Mucosa of gallbladder (tissue), 1 donor: ENCODE results near the gene XK. TPM values are rescaled to one million over a fixed set of nuclear protein-coding genes. Genes with fewer than 3 reads are reported as not detected.
"Not testable (repeated sequence)": the region's sequence is repeated elsewhere in the genome, so short reads cannot be mapped to it uniquely, and the experiment has no call there.

Source experiments
- DNase-seq: peaks from one replicate; pipeline ENCODE4 v3.0.0-alpha.2; 2020; ENCODE audit warnings: low spot score
- total RNA-seq: library from RNA; stranded (reverse); gene quantifications from one replicate; pipeline ENCODE4 v1.2.1, GENCODE V29; 2021
- donor health status: DM: no; HTN: no; CAD: no.

XK gene
- total RNA-seq, 1 donor from 2014 or later: 2.8 TPM

DNA sequence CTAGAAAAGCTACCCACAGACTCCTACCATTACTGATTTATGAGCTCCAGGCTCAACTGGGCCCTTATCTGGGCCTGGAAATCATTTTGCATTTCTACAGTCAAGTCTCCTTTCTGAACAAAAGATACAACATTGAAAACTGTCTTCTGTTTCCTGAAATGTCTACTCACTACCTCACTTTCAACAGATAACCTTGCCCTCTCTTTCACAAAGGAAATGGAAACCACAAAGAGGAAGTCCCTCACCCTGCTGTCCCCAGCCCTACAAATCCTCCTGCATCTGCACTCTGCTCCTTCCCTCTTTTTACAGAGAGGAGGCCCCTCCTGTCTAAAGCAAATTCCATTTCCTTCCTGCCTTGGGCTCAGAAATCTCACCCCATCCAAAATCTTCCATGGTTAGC lies 69.4 kb downstream of the XK start:
- DNase-seq: no peak

DNA sequence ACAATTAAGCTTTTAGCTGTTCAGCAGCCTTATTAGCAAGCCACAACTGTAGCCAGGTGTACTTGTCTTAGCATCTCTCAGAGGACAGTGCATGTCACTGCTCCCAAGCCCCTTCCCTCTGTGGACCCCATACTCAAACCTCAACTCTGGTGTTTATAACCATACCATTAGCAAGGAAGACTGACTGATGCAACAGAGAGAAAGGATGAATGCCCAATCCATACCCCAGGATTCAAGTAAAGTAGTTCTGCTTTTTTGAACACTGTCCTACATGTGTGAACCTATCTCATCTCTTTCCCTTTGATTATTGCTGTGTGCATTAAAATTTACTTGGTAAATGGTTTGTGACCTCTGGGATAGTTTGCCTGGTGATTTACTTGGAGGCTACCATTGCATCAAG lies 71.5 kb downstream of the XK start:
- no peak for DNase-seq

DNA sequence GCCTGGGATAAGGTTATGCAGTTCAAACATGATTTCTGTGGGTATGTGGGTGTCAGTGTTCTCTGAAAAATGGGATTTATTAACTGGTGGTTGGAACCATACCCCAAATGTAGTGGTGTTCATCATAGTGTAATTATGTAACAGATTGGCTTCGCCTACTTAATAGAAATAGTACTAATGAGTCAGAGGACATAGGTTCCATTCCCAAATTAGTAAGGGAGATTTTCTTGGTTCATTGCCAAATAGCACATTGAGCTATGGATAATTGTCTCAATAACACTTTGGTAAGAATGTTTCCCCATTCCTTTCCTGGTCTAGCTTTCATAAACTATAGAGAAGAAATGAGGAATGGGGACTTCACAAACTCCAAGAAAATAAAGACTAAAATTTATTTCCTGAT lies 73.8 kb downstream of the XK start:
- no peak for DNase-seq

DNA sequence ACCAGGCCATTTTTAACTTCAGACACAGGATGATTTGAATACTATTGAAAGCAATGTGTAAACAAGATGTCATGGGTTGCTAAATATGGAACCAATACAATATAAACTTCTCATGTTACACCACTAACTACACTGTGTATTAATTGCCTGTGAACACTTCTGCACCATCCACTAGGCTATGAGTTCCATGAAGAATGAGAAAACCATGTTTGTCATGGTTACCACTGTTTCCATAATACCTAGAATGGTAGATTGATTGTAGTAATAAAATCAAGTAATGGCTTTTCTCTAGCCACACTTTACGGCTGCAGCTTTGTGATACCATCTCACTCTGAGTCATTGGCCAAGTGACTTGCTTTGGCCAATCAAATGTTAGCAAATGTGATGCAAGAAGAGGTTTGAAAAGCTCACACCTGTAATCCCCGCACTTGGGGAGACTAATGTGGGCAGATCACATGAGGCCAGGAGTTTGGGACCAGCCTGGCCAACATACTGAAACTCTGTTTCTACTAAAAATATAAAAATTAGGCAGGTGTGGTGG lies 74.4 kb downstream of the XK start:
- no peak for DNase-seq

DNA sequence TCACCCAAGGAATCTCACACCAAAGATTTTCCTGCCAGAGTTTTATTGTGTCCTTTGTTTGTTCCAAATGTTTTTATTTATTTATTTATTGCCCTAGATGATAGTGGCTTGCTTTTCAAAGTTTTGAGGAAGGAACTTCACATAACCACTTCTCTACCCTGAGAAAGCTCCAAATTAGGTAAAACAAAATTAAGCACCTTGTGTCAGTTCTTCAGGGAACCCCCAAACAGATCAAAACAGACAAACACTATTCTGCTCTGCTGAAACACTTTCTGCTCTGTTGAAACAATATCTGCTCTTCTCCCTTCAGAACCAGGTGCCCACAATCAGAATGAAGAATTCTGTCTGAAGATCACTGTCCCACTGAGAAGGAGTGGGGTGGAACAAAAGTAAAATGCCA lies 77.8 kb downstream of the XK start:
- DNase-seq: no peak

DNA sequence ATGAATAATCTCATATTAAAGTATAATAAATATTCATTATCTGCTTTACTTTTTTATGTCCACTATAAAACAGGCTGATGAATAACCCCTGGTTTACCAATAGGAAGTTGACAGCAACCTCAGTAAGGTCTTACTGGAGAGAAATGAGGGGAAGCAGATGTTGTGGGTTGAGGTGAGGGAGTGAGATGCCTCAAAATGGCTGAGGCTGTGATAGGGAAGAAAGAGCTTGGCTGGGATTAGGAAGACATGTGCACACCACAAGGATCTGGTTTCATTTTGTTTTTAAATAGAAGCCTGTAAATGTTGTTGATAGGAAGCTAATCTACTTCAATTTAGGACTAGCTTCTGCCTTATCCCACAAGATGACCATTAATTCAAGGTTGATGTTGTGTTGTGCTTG lies 79.9 kb downstream of the XK start:
- no peak for DNase-seq

DNA sequence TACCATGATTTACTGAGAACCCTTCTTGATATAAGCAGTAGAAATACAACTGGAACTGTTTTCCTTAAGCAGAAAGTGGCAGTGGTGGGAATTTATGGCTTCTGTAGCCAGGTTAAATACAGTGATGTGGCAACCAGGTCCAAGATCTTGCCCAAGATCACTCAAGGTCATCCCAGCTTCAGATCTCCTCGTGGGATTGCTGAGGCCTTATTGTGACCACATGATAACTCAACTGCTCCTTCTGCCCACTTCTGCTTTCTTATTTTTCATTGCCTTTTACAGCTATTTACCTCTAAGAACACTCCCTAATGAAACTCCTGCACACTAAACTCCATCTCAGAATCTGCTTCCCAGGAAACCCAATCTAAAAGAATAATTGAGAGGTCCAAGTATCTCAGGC lies 81.8 kb downstream of the XK start:
- no peak for DNase-seq

DNA sequence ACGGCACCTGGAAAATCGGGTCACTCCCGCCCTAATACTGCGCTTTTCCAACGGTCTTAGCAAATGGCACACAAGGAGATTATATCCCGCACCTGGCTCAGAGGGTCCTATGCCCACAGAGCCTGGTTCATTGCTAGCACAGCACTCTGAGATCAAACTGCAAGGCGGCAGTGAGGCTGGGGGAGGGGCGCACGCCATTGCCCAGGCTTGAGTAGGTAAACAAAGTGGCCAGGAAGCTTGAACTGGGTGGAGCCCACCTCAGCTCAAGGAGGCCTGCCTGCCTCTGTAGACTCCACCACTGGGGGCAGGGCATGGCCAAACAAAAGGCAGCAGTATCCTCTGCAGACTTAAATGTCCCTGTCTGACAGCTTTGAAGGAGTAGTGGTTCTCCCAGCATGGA lies 83.3 kb downstream of the XK start:
- not testable (repeated sequence) for DNase-seq

DNA sequence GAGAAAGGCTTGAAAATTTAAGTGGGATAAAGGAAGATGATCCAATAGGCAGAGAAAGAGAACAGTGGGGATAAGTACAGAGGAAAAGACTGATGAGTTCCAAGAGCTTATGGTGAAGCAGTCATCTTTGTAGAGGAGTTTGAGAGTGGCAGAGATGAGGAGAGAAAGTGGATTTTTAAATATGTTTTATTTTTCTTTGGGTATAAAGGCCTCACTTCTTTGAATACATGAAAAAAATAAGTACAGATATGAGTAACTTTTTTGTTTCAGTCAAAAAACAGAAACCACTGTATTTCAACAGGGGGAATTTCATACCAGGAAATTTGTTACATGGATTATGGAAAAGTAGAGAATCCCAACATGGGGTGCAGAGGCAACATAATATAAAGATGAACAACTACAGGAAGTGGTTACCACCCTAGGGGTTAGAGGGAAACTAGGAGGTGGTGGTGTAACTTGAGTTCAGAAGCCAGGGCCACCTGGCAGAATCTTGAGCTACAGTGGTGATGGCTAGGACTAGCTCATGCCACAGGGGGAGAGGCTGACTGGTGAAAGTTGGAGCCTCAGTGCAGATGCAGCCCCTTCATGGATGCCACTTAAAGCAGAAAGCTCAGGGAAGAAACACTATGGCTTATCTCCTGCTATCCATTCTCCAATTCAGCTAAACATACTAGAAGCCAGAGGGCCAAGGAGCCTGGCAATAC lies 90.8 kb downstream of the XK start:
- DNase-seq: no peak

DNA sequence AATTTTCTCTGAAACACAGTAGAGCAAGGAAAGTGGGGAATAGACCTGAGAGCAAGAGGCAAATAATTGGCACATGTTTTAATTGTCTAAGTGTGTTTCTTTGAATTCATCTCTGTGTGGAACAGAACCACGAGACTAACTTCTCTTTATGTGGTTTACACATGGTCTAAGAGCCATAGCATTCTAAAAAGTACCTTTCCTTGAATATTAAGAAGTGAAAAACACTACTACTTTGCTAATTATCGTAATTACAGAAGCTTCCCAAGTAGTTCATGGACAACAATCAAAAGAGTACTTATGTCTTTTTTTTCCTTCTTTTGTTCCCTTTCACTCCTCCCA lies 91.4 kb downstream of the XK start:
- no peak for DNase-seq

DNA sequence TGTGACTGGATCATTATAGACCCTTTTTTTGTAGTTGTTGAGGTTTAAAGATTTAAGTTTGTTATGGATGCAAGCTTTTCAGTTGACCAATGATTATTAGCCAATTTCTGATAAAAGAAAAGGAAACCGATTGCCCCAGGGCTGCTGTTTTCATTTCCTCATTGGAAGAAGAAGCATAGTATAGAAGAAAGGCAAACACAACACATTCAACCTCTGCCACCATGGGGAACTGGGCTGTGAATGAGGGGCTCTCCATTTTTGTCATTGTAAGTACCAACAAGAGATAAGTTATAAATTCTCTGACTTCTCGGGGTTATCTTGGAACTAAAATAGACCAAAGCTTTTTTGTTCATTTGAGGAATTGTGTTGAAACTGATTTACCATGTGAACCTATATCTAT lies 94.3 kb downstream of the XK start, which contains the start of gene CYBB:
CYBB (plus strand) TSS at position 203 of the 400 bp plus-strand sequence; CDS start at position 222, 19 bp downstream.
- DNase-seq: no peak

DNA sequence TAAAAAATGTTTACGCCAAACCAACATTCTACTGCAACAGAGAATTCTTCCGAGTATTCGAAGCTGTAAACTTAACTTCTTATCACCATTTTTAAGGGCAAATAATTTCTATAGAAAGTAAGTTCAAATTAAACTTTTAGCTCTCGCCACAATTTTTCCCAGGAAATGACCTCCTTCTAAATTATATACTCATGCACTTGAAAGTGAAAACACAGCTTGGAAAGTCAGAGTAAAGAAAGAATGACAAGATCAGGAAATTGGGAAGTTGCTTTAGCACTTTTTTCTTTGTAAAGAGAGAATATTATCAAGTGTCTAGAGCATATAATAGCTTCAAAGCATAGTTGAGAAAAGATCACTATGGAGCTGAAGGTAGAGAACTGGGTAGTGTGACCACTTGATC lies 95.5 kb downstream of the XK start:
- DNase-seq: no peak

Other genes with a start within 250 kb of the XK start
- gene LANCL3, start 114.1 kb upstream of the XK start, total RNA-seq: 1.8 TPM
- gene CYBB, start 94.3 kb downstream of the XK start, total RNA-seq: 41.8 TPM
- 65.8 TPM for gene DYNLT3, start 161.8 kb downstream of the XK start, total RNA-seq